ENCODE measurements around the gene AQP1.

Gene AQP1

DNA sequence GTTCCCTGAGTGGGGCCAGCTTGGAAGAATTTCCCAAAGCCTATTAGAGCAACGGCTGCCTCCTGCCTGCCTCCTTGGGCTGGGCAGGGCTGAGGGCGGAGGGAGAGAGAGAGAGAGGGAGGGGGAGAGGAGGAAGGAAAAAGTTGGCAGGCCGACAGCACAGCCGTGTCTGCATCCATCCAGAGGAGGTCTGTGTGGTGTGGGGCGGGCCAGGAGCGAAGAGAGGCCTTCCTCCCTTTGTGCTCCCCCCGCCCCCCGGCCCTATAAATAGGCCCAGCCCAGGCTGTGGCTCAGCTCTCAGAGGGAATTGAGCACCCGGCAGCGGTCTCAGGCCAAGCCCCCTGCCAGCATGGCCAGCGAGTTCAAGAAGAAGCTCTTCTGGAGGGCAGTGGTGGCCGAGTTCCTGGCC lies at the start of gene AQP1:
Gene AQP1 (plus strand): TSS at position 293 of the 409 bp plus-strand sequence. CDS start 57 bp downstream, at position 350.
- in situ Hi-C loops (cut with HindIII; ENCODE audit: low sequenced_read_pairs) = no loop called here

DNA sequence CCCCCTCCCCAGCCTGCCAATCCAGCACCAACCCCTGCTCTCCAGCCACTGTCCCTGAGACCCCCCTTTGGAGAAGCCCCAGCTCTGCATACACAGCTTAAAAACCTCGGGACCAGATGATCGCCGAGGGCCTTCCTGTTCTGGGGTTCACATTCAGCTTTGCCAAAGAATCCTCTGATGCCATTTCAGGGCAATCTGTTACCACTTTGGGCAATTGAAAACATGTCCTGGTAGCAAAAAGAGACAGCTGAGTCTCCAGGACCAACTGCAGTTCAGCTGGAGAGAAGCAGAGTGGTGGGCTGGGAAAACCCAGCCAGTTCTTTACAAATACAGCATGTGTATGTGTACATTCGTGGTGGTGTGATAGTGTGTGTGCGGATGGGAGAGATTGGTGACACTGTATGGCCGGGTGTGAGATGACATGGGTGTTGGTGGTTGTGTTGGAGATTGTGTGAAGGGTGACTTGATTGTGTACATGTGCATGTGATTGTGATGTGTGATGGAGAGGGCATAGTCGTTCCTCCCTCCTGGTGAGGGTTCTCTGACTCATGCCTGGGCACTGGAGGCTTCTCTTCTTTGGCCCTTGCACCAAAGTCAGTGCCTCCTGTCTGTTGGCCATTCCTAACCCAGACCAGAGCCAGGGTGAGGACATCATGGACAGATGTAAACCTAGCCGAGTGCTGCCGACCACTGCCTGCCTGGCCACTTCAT lies 48.5 kb upstream of the AQP1 start:
- in situ Hi-C loops (cut with HindIII; ENCODE audit: low sequenced_read_pairs) = no loop called here

DNA sequence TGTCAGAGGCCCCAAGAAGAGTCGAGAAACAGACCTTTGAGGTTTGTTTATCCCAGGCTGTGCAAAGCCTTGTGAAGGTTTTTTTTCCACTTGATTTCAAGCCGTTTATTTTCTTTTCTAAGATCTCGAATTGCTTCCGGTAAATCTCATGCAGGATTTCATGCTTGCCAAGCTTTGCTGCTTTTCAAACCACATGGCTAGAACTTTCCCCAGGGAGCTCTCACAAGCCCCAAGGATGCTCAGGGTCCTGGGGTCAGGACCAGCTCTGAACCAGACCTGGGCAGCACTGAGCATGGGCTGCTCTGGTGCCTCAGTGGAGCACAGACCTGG lies 48.0 kb upstream of the AQP1 start:
- in situ Hi-C loops (cut with HindIII; ENCODE audit: low sequenced_read_pairs) = no loop called here

DNA sequence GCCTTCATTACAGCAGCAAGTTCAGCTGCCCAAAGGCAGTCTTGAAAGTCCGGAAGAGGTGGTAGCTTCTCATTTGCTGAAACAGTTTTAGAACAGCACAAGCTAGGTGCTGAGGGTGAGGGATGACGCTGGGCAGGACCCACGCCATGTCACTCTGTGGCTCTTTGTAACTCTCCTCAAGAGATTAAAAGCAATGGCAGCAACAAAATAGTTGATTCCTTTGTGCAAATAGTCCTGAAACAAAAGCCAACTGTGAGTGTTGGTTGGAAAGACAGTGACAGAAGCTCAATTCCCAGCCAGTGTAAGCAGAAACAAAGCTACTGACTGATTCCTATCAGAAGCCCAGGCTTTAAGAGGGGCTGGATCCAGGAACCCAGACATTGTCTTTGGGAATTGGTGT lies 47.6 kb upstream of the AQP1 start:
- in situ Hi-C loops (cut with HindIII; ENCODE audit: low sequenced_read_pairs) = no loop called here

DNA sequence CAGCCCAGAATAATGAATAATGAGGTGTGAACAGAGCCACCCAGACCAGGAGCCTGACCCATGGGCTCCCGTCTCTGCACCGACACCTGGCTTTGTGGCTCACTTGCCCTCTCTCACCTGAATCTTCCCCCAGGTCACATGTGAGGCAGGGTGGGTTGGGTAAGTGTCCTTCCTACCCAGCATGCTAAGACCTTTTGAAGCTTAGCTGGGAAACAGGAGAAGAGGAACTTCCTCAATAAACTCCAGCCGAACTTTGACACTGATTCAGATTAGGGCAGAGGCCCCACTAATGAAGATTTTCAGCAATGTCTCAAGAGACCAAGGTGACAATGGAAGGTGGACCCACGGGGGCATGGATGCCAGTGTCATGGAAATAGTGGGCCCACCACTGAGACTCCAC lies 46.6 kb upstream of the AQP1 start:
- in situ Hi-C loops (cut with HindIII; ENCODE audit: low sequenced_read_pairs) = no loop called here

DNA sequence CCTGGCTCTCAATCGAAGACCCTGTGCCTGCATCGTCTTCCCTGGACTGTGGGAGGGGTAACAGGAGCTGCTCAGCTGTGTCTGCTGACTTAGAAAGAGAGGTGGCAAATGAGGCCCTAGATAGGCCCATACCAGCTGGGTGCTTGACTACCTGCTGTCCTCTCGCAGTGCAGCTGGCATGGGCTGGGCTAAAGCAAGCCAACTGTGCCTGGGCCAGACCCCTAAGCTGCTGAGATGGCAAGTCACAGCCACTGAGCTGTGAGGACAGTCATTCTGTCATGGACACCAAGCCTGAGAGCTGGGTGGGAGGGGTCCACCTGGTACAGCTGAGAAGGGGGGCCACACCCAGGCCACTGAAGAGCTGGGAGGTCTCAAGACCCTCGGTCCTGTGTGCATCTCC lies 45.8 kb upstream of the AQP1 start:
- in situ Hi-C loops (cut with HindIII; ENCODE audit: low sequenced_read_pairs) = no loop called here

DNA sequence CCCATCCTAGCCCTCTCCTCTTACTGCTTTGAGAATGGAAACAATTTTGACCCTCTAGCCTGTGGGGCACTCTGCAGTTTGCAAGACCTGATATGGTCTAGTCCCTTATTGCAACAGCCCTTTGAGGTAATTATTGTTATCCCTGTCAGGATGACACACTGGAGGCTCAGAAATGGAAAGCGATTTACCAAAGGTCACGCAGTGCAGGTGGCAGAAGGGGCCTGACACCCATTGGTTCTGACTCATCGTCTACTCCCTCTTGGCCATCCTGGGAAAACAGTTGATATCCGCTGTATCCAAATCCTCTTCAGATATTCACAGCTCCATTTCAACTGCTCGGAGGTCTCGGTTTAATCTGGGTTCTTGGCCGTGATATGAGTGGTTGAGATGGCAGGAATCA lies 44.7 kb upstream of the AQP1 start:
- in situ Hi-C loops (cut with HindIII; ENCODE audit: low sequenced_read_pairs) = no loop called here

DNA sequence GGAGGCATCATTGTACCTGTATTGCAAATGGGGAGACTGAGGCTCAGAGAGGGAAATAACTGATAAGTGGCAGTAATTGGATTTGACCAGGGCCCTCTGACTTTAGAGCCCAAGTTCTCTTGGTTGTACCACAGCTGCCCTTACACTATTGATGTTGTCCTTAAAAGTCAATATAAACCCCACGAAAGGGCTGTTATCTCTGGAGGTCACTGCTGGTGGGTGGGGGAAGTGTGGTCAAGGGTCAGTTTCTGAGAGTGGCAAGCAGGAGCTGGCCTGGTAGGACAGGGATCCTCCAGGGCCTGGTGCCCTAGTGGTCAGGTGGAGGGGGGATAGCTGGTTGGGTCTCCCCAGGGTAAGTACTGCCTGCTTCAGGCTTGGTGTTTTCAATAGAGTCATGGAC lies 44.2 kb upstream of the AQP1 start:
- in situ Hi-C loops (cut with HindIII; ENCODE audit: low sequenced_read_pairs) = no loop called here

DNA sequence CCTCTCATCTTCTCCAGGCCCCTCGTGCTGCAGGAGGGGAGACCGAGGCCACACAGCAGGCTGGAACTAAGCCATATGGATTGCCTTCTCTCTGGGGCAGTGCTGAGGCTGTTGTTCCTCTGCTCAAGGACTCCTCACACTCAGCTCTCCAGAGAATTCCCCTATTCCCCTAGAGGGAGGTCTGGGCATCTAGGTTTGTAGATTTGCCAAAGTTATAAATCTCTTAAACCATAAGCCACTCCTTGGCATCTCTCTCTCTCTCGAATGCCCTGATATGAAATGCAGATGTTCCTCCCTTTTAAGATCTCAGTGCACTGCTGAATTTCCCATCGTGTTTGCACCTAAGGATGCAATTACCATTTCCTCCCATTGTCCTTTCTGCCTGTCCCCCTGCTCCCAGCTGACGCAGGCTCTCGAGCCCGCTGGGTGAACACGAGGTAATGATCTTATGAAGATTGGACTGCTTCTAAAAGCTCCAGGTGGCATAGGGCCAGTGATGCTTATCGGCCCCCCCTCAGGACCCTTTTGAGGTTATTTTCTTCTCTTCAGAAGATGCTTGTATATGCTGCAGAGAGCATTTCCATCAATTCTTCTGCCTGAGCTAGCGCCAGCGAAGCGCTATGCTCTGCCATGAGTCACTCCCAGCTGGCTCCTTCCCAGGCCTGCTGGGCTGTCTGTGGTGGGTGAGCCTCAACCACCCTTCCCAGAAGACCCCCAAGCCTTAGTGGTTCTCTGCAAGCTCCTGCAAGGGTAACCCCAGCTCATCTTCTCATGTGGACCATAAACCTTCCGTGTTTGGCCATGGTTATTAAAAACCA lies 41.6 kb upstream of the AQP1 start:
- in situ Hi-C loops (cut with HindIII; ENCODE audit: low sequenced_read_pairs) = no loop called here

DNA sequence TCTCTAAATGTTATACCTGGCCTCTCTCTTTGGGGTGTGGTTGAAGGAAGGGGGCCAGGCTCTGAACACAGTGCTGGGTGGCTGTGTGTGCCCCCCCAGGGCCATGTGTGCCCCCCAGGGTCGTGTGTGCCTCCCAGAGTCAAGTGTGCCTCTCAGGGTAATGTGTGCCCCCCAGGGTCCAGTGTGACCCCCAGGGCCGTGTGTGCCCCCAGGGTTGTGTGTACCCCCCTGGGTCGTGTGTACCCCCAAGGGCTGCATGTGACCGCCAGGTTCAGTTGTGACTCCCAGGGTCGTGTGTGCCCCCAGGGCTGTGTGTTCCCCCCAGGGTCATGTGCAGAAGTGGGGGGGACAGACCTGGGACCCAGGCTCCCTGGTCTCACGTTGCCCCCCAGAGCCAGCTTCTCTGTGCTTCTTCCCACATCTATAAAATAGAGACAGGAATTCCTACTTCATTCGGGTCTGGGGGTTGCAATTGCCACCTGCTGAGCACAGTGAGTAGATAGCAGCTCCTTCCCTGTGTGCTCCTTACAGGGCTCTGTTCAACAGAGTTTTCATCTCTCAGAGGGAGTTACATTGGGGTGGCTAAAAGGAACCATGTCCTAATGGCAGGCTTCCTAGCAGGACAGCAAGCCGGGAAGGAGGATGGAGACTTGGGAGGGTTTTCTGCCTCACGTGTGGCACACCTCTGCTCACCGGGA lies 40.7 kb upstream of the AQP1 start:
- in situ Hi-C loops (cut with HindIII; ENCODE audit: low sequenced_read_pairs) = no loop called here

DNA sequence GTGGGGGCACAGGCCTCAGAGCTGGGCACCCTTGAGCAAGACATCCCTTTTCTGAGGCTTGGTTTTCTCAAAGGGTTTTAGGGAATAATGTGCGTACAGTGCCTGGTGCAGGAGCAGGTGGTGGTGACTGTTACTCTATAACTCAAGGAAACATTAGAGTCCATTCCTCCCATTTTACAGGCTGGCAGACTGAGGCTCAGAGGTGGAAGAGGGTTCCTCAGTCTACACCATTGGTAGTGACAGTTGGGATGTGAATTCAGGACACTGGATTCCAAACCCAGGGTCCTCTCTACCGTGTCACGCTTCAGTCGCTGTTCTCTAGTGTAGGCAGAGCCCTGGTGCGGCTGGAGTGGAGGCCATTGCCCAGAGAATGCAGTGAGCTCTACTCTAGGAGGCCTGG lies 40.0 kb upstream of the AQP1 start:
- in situ Hi-C loops (cut with HindIII; ENCODE audit: low sequenced_read_pairs) = no loop called here

DNA sequence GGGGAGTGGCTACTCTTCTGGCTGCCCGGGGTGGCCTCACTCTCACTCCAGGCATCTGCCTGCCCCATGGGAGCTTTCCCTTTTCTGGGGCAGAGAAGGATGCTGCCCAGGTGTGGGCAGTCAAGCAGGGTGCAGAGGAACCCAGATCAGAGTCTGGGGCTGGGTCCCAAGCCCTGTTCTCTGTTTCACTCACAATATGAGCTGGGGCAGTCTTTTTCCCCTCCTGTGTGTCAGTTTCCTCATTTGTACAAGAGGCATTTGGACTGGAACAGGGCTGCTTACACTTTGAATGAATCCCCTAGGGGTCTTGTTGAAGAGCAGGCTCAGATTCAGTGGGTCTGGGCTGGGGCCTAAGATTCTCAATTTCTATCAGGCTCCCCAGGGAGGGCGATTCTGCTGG lies 38.4 kb upstream of the AQP1 start:
- in situ Hi-C loops (cut with HindIII; ENCODE audit: low sequenced_read_pairs) = no loop called here

DNA sequence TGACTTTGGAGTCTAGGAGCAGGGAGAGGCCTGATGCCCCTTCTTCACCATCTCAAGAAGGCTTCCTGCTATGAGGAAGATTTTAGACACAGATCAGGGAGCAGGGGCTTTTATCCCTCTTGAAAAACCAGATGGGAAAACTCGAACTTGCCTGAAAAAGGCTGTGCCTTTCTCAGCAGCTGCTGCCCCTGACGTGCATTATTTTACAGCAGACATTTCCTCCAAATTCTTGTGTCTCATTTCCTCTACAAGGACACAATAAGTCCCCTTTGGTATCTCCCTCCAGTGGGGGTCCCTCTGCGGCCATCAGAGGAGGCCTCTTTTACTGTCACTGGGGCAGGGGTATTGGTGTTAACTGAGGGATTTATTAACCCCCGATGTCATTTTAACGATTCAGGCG lies 38.0 kb upstream of the AQP1 start:
- in situ Hi-C loops (cut with HindIII; ENCODE audit: low sequenced_read_pairs) = no loop called here

DNA sequence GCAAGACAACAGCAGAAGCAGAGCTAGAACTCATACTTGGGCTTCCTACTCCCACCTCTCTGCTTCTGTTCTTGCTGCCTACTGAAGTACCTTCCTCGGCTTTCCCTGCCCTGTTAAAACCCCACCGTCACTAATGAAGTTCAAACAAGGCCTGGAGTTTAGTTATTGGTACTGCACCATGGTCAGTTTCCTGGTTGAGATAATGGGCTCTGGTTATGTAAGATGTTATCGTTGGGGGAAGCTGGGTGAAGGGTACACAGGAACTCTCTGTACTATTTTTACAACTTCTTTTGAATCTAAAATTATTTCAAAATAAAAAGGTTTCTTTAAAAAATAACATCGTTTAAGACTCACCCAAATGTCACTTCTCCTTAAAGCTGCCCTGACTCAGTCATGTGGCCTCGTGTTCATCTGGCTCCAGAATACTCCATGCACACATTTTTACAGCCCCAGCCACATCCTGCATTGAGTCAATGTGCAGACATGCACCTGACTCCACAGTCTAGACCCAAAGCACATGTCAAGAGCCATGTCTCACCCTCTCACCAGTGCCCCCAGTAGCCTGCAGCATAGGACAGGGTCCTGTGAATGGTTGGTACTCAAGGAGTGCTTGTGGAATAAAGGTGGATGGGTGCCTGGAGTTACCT lies 36.9 kb upstream of the AQP1 start:
- in situ Hi-C loops (cut with HindIII; ENCODE audit: low sequenced_read_pairs) = no loop called here

DNA sequence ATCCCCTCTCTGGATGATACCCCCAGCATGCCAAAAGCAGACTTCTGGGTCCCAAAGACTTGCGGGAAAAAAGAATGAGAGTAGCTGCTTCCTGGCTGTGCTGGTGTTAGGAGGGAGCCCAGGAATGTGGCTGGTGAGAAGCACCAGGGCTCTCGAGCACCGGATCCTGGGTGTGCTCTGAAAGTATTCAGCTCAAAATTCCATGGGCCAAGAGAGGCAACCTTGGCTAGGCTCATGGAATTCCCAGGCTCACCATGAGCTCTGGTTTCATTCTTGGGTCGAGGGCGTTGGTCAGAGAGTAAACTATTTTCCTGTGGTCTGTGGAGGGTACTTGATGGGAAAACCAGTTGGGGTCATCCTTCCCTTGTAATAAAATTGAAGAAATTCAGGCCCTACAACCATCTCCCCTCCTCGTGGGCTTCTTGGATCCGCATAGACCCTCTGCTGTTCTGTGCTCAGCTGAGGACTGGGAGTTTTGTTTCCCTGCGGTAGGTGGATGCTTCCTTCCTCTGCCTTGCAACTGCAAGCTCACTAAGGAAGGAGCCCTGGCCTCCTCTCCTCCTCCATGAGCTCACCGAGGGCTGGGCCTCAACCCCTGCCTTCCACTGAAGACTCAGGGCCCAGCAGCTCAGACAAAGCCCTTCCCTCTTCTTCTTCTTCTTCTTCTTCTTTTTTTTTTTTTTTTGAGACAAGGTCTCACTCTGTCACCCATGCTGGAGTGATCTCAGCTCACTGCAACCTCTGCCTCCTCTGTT lies 34.5 kb upstream of the AQP1 start:
- in situ Hi-C loops (cut with HindIII; ENCODE audit: low sequenced_read_pairs) = no loop called here

DNA sequence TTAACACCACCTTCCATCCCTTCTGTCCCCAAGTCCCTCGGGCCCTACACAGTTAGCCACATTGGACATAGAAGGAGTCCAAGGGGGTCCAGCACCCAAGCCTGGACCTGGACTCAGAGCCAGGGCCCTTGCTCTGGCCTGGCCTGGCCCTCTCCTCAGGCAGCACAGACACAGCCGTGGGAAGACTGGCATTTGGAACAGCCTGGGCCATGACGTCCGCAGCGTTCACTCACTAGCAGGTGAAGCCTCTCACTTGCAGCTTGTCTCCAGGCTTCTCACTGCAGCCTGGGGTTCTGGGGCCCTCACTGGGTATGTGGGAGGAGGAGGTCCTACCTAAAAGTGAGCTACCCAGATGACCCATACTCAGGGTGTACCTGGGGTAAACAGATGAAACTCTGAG lies 33.7 kb upstream of the AQP1 start:
- in situ Hi-C loops (cut with HindIII; ENCODE audit: low sequenced_read_pairs) = no loop called here

DNA sequence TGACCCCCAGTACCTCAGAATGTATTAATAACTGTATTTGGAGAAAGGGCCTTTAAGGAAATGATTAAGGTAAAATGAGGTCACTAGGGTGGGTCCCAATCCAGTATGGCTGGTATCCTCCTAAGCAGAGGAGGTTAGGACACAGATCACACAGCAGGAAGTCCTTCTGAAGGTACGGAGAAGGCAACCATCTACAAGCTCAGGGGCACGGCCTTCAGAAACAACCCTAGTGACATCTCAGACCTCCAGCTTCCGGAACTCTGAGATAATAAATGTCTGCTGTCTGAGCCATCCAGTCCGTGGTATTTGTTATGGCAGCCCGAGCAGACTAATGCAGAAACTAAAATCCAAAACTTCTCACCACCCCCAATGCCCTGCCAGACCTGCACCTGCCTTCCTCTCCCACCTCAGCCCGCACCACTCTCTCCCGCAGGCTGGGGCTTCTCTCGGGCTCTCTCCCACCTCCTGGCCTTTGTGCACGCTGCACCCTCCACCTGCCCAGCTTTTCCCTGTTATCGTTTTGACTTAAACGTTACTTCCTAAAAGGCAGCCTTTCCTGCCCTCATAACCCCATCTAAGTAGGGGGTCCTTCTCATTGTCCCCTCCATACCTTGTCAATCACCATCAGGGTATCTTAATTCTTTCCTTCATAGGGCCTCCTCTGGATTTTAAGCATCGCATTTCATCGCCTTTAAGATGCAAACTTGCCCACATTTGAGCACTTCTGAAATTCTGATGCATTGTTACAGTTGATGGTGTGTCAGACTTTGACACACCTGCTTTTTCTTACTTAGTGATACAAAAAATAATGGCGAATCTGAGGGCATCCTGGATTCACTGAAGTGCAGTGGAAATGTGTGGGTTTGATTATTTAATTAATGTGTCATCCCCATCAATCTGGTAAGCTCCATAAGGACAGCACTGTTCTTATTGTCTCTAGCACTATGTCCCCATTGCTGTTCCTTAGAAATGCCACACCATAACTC lies 32.2 kb upstream of the AQP1 start:
- in situ Hi-C loops (cut with HindIII; ENCODE audit: low sequenced_read_pairs) = no loop called here

DNA sequence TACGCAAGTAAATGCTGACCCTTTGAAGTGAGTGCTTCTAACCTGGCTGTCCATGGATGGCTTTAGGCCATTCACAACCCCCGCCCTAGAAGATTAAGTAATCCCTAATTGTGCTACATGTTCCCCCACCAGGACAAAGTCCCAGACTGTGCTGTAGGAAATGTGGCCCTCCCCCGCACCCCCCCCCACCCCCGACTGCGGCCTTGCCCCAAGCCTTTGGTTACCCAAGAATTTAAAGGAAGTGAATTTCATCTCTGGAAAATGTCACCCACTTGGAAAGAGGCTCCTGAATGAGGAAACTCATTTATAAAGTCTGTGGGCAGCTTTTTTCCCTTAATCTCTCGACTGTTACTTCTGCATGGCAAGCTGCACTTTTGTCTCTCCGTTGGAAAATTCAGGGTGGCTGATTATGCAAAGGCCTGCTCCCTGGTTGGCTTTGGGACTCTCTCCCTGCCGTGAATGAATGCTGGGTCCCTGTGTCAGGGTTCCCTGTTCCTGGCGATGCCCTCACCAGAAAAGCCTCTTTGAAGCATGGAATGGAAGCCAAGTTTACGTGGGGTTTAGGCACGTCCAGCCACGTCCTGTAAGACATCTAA lies 31.4 kb upstream of the AQP1 start:
- in situ Hi-C loops (cut with HindIII; ENCODE audit: low sequenced_read_pairs) = no loop called here

DNA sequence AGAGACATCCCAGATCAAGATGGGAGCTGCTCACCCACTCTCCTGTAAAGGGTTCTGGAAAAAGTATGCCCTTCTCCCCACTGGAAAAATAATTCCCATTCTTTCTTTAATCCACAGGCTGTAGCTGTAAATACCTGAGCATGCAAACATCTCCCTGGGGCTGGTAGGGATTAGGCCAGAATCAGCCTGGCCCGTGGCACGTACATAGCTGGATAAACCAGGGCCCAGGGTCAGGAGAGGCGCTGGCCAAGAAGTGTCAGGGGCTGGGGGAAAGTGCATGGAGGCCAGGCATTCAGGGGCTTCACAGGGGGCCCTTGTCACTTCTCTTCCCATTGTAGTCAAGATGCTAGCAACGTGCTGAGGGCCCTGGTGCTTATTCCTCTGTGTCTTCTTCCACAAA lies 30.7 kb upstream of the AQP1 start:
- in situ Hi-C loops (cut with HindIII; ENCODE audit: low sequenced_read_pairs) = no loop called here
